ENCODE results near the gene RETREG1.
A peak's percentile ranks its signal among the peaks of the same experiment; 100 is the strongest.

RETREG1 gene

DNA sequence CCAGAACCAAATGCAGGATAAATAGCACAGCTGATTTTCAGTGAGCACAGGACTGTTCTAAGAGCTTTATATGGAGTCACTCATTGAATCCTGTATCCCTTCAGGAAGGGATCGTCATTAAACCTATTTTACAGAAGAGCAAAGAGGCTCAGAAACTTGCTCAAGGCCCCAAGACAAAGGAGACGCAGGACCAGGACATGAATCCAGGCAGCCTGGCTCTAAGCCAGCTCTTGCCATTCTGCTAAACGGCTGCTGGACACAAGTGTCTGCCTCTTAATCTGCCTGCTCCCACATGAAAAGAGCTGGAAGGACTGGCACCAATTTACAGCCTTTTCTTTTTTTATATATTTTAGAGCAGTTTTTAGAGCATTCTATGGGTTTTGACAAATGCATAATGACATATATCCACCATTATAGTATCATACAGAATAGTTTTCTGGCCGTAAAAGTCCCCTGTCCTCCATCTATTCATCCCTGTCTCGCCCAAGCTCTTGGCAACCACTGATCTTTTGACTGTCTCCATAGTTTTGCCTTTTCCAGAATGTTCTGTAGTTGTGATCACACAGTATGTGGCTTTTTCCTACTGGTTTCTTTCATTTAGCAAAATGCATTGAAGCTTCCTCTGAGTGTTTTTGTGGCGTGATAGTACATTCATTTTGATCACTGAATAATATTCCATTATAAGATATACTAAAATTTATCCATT lies 37.5 kb downstream of the RETREG1 start:
- FAIRE-seq = no peak

DNA sequence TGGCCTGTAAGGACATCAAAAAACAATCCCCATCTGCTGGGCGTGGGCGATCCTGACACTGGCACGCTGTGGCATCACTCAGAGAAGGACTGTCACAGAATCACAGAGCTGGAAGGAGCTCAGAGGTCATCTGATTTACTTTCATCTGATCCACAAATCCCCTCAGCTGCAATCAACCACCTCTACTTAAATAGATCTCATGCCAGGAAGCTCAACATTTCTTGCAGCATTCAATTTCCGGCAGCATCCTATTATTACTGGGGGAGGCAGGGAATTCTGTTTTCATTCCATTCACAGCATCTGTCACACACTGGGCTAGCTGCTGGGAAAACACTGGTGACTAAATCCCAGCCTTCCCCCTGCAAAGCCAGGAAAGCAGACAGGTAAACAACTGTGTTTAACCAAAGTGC lies 38.3 kb downstream of the RETREG1 start:
- FAIRE-seq = no peak

DNA sequence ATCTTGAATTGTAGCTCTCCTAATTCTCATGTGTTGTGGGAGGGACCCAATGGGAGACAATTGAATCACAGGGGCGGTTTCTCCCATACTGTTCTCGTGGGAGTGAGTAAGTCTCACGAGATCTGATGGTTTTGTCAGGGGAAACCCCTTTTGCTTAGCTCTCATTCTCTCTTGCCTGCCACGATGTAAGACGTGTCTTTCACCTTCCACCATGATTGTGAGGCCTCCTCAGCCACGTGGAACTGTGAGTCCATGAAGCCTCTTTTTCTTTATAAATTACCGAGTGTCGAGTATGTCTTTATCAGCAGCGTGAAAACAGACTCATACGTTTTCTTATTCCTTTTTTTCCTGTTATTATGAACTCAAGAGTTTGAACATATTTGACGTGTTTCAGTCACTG lies 39.1 kb downstream of the RETREG1 start:
- no peak for FAIRE-seq

DNA sequence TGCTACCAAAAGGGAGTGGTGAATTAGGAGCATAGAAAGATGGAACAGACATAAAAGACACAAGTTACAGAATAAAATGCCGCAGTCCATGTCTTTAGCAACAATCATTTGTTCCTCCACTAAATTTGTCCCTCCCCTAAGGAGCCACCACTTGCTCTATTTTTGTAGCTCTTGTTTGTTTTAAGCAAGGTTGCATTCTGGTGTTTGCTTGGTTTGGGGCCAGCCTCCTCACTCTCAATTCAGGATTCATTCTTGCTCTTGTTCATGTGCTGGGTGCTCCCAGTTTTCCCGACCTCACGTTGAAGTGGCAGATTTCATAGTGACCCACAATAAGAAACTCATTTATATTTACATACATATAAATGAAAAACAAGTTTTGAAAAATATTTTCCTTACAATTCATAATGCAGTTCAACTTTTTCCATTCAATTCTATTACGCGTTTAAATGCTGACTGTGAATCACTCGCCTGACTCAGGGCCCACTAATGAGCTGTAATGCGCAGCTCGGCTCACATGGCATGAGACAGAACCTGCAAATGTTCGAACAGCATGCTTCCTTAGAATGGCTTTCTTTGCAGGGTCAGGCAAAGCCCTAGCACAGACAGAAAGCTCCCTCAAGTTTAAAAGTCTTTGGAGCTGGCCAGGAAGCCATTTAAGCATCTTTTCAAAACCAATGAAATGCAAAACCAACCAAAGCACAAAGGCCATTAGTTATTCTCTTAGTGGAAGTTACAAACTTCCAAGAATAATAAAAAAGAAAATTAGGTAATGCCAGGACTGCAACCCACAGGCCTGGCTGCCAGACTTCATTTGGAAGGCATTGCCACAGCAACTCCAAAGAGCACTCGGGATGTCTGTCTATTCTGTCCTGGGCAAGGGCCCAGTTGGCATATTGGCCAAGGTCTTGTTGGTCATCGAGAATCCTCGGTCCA lies 41.7 kb downstream of the RETREG1 start:
- no peak for FAIRE-seq

DNA sequence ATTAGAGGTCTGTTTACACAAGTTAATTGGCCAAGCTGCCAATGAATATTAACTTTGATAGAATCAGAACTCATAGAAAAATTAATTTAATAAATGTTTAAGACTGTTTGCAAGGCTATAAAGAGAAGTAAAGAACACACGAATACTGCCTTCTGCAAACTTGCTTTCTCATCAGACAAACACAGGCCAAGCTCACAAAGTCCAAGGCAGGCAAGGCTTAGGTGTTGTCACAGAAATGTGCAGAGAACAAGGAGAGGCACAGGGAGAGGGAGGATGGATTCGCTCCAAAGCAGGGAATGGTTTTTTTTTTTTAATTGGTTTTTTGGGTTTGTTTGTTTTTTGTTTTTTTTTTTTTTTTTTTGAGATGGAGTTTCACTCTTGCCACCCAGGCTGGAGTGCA lies 43.4 kb downstream of the RETREG1 start:
- FAIRE-seq = no peak

DNA sequence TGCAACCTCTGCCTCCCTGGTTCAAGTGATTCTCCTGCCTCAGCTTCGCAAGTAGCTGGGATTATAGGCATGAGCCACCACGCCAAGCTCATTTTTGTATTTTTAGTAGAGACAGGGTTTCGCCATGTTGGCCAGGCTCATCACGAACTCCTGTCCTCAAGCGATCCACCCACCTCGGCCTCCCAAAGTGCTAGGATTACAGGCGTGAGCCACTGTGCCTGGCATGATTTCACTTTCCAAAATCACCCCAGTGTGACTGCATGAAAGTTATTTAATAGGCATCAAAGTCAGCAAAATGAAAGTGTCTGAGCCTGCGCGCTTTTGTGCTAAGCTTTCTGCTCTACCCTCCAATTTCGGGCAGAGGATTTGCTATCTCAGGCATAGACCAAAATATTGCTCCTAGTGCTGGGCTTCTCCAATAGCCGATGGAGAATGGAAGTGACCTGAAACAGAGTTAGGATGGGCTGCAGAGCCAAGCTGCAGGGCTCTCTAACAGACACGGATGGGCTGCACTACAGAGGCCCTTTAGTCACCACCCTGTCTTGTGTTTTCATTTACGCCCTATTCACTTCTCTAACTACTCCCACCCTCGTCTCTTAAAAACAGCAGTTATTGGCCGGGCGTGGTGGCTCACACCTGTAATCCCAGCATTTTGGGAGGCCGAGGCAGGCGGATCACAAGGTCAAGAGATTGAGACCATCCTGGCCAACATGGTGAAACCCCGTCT lies 44.3 kb downstream of the RETREG1 start:
- no peak for FAIRE-seq

DNA sequence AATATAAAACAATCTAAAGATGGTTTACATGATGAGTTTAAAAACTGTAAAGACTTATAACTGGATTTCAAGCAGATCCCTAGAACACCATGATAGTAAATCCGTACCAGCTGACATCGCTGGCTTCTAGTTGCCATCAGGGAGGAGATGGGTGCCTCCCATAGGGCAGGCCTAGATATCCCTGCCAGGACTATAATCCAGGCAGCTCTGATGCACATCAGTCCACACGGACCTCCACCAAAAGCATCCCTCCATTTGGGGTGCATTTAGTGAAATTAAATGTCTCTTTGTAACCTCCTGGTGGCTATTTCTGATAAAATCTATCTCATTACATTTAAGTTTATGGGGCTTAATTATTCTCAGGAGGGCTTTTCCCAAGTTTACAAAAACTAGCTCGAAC lies 45.8 kb downstream of the RETREG1 start:
- no peak for FAIRE-seq

DNA sequence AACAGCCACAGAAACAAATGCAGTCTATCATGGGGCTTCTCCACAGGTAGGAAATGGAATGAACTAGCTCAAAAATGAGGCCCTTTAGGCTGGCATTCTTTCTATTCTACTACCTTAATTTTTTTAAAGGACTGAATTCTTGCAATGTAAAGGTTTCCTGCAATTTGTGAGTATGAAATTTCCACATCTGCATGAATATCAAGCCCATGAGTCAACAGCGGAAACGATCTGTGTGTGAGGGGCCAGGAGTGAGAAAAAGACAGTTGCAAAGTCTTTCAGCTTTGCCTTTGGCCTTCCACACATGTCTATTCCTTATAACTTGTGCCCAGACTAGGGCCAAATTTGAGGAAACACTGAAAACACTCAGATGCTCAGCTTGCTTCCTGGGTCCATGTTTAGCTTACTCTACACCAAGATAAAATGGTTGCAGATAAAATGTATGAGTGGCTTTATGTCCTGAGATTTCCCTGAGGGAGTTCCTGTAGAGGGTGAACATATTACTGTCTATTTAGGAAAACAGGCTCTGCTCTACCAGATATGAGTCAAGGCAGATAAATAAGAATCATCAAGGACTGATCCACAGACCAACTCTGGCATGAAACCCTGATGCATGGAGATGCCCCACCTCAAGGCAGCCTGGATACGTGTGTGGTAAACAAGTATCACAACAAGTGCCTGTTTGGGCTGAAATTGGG lies 46.5 kb downstream of the RETREG1 start:
- no peak for FAIRE-seq

DNA sequence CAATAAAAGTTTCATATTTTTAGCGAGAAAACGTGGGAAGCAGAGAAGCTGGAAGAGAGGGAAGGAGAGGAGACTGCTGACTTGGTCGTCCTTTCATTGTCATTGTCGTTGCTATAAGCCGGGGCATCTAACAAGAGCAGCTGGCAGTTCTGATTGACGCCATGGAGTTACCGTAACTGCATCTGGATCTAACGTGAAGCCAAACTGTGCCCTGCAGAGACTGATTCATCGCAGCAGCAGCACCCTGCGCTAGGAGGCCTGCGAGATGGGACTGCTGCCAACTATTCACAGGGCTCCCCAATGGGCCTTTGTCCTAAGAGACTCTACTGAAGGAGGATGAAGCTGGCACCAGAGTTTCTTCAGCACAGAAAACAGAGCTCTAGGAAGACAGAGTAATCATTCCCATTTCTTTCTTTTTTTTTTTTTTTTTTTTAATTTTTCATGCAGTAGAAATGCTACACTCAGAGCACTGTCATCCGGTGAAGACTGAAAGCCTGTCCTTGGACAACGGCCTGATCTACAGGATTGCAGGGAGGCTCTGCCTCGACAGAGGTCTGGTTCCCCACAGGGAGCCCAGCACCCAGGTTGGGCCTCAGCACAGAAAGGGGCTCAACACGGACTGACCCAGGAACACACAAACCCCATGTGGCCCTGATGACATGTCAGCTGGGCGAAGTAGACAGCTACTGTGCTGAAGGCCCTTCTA lies 47.8 kb downstream of the RETREG1 start:
- FAIRE-seq = no peak

DNA sequence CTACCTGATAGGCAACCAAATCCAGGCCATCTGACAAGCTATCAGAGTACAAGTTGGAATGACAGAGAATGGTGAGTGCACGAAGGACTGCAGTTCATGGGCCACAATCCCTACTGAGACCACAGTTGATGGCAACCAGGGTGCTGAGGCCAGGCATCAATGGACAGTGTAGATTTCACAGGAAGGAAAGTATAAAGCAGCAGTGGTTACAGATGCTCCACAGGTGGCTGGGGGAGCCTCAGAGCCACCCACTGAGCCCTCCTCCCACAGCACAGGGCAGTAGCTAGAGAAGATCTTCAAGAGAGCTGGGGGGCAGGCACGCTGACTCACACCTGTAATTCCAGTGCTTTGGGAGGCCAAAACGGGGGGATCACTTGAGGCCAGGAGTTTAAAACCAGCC lies 49.4 kb downstream of the RETREG1 start:
- no peak for FAIRE-seq

DNA sequence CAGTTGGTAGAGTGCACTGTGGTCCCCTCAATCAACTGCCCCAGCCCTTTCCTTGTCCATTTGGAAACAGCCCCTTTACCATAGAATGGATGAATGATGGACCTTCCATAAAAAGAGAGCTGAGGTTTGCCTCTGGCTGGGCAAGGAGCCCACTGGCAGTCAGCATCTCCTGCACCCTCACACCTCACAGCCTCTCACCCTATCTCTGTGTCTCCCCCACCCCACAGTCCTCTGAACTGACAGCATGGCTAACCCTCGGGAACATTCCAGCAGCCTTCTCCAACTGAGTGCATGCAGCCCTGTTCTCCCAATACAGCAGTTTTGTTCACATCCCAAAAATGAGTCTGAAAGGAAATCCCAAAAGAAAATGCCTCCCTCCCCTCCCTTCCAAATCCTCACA lies 51.7 kb downstream of the RETREG1 start:
- FAIRE-seq = no peak

DNA sequence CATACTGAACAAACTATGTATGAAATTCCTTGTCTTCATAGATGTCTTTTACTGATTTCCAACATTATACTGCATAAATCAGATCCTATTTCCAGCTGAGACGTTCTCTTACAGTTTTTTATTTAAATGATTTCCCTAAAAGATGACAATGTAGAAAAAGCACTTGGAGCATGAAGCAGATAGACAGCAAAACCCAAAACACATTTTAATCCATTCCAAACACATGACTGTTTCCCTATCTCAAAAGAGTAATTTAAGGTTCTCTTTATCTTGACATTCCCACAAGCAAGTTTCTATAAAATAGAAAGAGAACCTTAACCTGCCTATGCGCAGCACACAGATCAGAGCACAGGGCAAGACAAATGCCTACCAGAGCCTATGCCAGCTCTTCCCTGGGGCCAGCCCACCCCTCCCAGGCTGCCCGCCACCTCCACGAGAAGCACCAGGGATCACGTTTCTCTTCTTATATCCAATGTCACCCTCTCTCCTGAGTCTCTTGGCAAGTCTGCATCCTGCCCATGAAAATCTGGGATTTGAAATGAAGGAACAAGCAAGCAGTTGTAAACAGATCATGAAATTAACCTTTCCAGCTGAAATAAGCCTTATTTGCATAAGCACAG lies 52.4 kb downstream of the RETREG1 start:
- FAIRE-seq = no peak

DNA sequence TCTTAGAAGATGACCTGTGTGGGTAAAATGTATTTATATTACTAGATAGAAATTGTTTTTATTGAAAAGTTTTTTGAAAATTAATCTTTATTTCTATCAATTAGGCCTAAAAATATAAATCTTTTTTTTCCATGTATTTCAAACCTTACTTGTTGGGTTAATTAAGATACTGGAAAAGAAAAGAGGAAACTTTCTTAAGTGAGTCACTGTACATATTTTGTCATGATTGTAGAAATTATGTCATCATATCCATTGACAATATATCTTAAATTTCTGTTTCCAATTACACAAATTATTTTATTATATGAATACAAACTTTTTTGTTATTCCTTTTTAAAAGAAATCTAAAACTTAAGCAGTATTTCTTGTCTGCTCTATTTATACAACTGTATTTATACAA lies 53.1 kb downstream of the RETREG1 start:
- FAIRE-seq = peak; percentile 36

DNA sequence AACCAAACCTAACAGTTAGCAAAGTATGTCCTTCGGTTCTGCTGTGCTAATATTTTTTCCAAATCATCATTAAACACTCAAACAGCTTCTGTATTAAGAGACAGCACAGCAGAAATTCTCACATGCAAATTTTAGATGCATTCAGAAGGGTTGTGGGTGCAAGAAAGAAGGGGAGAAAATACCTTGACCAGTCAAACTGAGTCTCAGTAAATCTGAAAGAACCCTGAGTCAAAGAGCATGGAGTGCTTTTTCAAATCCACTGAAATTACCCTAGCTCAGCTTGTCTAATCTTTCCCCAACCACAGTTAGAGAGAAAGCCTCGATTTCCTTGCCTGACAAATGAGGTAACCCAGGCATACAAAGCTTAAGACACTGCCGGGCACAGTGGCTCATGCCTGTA lies 55.1 kb downstream of the RETREG1 start:
- FAIRE-seq = no peak

DNA sequence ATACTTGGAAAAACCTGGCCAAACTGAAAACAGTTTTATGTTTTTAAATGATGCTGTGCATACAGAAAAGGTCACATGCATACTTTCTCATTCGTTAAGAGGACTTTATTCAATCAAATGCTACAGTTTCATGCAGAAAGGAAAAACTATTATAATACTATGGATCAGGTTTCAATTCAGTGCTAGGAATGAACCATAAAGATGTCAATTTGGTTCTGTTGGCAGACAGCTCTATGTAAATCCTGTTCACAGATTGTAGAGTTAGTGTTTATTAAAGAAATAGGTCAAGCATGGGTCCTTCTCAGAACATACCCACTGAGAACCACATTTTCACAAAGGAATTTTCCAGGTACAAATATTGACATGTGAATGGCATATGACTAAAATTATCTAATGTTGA lies 57.1 kb downstream of the RETREG1 start:
- FAIRE-seq = no peak

DNA sequence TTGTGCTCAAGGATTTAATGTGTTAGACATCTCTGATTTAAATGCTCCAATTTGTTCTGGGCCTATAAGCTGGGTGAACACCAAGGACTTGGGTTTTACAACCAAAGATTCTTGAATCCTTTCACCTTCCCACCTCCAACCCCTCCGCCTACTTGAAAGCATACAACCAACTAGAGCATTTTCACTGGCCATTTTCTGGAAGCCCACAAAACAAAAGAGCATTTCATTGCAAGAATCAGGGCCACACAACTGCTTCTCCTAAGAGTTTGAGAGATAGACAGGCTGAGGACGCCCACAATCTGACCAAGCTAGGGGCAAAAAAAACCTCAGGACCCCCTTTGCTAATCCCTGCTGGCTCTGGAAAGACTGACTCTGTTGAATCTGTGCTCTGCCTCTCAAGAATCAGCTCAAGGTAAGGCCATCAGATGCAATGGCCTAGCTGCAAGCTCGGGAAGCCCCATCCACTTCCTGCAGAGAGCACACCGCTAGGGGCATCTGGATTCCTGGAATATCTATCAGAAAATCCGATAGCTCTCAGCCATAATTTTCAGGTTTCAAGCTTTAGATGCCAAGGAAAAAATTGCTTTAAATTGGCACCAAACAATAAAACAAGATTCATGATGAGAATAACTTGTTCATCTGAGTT lies 57.7 kb downstream of the RETREG1 start:
- FAIRE-seq = no peak

DNA sequence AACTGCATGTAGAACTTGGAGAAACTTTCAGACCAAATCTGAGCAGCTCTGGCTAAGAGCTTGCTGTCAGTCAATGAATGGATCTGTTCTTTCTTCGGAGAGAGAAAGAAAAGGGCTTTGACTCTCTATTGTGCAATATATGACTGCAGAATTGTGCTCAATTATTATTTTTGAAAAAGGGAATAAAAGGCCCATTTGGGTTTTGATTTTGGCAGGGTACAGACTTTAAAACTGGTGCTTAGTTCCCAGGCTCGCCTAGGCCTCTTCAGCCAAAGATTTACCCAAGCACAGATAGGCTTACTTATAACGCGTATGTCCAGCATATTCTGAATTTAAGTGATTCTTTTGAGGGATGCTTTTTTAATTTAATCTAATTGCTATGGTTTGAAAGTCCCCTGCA lies 59.3 kb downstream of the RETREG1 start:
- no peak for FAIRE-seq

DNA sequence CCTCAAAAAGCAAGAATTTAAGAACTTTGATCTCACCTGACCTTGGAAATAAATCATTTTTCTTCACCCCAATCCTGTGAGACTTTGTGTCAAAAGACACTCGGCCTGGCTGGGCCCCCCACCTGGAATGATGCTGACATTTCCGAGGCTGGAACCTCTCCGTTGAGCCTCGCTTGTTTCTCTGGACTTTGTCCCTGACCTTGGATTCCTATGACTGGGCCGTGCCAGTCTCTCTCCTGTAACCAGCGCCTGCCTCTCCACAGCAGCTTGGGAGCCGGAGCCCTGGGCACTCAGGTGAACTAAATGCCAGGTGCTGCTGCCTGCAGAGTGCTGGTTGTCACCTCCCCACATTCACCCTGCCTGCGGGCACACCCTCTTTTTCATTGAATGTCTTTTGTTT lies 62.7 kb downstream of the RETREG1 start:
- FAIRE-seq = no peak

DNA sequence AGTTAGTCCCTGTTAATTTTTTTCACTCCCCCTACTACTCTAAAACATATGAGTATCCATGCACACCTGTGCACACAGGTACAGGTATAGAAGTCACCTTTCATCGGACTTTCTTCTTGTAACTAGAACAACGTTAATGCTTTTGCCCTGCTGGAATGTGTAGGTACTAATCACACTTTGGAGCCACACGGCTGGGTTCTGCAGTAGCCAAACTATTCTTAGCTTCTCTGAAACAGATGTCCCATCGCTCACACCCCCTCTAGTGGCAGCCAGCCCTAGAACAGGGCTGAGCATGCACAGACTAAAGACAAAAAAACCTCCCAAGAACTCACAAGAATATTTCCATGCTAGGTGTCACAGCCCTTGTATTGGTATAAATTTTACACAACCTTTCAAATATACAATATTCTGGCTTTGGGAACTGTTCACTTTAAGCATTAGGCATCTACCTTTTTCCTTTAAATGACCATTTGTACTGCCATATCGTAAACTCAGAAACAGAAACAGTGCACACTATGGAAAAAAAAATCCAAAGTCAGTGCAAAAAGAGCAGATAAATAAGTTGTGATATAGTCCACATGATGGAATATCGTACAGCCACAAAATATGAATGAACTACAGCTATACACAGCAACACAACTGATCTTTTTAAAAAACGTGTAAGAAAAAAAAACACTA lies 64.0 kb downstream of the RETREG1 start:
- FAIRE-seq = no peak

DNA sequence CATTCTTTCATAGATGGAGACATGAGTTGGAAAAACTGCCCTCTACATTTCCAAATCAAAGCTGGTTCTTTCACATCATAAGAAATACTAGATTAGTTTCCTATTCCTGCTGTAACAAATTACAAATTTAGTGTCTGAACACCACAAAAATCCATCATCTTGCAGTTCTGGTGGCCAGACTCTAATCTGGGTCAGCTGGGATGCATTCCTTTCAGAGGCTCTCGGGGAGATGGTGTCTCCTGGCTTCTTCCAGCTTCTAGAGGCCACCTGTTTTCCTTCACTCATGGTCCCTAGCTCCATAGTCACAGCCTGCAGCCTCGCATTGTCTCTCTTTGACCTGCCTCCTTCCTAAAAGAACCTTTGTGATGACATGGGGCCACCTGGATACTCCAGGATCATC lies 65.2 kb downstream of the RETREG1 start:
- FAIRE-seq = no peak
